ENCODE measurements around the gene CDC42BPB. TPM values are rescaled to one million over a fixed set of nuclear protein-coding genes. Genes with fewer than 3 reads are reported as not detected.

Gene CDC42BPB
- total RNA-seq, 1 donor from 2014 or later = 50.1 TPM

DNA sequence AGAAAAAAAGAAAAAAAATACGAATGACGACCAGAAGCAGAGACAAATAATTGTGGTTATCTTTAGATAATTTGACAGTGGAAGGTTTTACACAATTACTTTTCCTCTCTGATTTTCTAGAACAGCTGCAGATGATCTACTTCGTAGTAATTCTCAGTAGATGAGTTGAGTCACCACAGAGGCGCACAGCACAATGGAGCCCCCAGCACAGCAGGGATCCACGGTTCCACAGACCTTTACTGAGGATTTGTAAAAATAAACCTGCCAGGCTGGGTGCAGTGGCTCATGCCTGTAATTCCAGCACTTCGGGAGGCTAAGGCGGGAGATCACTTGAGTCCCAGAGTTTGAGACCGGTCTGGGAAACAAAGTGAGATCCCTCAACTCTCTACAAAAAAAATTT is 105.5 kb downstream of the CDC42BPB start:
- H3K36me3 ChIP-seq (ENCODE audit: control insufficient read depth in 3 of 3, insufficient read depth in 3 of 3, low read length in 3 of 3) = peaks cover 60 to 63% (median 62%) of the 10 kb centered on the region in 3 donors
- no peak overlapping the region for H3K9ac ChIP-seq (ENCODE audit: low read depth in 1 of 3, low read length in 3 of 3)
- H3K9me3 ChIP-seq (ENCODE audit: control insufficient read depth in 3 of 3, low read length in 3 of 3) = no peaks in the 10 kb centered on the region
- no peak overlapping the region for H3K27ac ChIP-seq (ENCODE audit: low read depth, low read length)
- H3K27me3 ChIP-seq (ENCODE audit: control insufficient read depth in 3 of 3, insufficient read depth in 3 of 3, low read length in 3 of 3) = no peaks in the 10 kb centered on the region
- H3K4me1 ChIP-seq (ENCODE audit: control insufficient read depth in 3 of 3, insufficient read depth in 3 of 3, low read length in 3 of 3) = peaks cover 21 to 24% (median 21%) of the 10 kb centered on the region in 3 donors
- no peak overlapping the region for H3K4me3 ChIP-seq (ENCODE audit: low read length in 3 of 3)

DNA sequence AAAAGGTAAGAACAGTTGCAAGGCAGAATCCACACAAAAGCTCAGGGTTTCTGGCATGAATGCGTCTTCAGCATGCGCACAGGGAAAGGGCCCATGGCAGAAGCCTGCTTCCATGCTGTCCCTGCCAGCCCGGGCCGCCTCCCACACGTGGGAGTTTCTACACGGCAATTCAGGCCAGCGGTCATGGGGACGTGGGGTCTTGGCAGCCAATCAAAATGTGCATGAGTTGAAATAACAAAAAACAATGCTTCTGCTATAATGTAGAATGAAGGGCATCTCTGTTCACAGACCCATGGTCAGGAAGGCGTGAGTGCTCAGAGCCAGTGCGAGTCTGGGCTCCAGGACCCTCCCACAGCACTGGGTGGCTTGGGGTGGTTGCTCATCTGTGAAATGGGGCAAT is 106.3 kb downstream of the CDC42BPB start:
- Histone ChIP-seq H3K27me3 (ENCODE audit: control insufficient read depth in 3 of 3, insufficient read depth in 3 of 3, low read length in 3 of 3) (no peaks in the 10 kb centered on the region), H3K9ac (ENCODE audit: low read depth in 1 of 3, low read length in 3 of 3) (no peak overlapping the region), H3K4me1 (ENCODE audit: control insufficient read depth in 3 of 3, insufficient read depth in 3 of 3, low read length in 3 of 3) (peaks cover 21 to 24% (median 21%) of the 10 kb centered on the region in 3 donors), H3K9me3 (ENCODE audit: control insufficient read depth in 3 of 3, low read length in 3 of 3) (no peaks in the 10 kb centered on the region), H3K4me3 (ENCODE audit: low read length in 3 of 3) (no peak overlapping the region), H3K36me3 (ENCODE audit: control insufficient read depth in 3 of 3, insufficient read depth in 3 of 3, low read length in 3 of 3) (peaks cover 63 to 68% (median 65%) of the 10 kb centered on the region in 3 donors), H3K27ac (ENCODE audit: low read depth, low read length) (no peak overlapping the region)

DNA sequence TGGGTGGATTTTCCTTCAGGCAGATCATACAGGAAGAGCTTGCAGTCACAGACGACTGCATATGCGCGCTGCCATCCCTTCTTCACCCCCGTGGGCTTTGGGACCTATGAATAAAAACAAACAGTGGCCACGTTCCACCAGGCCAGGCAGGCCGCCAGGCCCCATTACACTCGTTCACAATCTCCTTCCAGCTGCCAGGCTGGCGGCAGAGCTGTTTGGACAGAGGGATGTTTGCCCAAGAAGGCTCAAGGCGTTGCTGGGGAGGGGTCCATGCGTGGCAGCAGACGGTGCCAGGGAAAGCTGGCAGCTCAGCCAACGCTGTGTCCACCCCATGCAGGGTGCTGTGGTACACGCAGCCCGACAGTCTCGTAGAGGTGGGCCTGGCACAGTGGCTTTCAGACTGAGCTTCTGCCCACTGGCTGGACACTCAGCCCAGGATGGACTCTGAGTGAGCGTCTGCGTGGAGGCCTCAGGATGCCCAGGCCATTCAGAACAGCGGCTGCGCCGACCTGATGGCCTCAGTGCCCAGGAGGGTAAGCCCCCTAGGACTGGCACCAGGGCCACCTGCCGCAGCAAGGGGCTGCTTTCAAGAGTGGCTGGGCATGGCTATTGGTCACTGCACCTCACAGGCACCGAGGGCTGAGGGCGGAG is 107.4 kb downstream of the CDC42BPB start:
- no peaks in the 10 kb centered on the region for H3K27me3 ChIP-seq (ENCODE audit: control insufficient read depth in 3 of 3, insufficient read depth in 3 of 3, low read length in 3 of 3)
- peak overlapping the region; percentile 82 for H3K27ac ChIP-seq (ENCODE audit: low read depth, low read length)
- peaks cover 21 to 24% (median 21%) of the 10 kb centered on the region in 3 donors for H3K4me1 ChIP-seq (ENCODE audit: control insufficient read depth in 3 of 3, insufficient read depth in 3 of 3, low read length in 3 of 3)
- H3K36me3 ChIP-seq (ENCODE audit: control insufficient read depth in 3 of 3, insufficient read depth in 3 of 3, low read length in 3 of 3) = peaks cover 68 to 78% (median 69%) of the 10 kb centered on the region in 3 donors
- peak overlapping the region; percentile 23 to 57 (median 47) for H3K9ac ChIP-seq (ENCODE audit: low read depth in 1 of 3, low read length in 3 of 3)
- no peaks in the 10 kb centered on the region for H3K9me3 ChIP-seq (ENCODE audit: control insufficient read depth in 3 of 3, low read length in 3 of 3)
- H3K4me3 ChIP-seq (ENCODE audit: low read length in 3 of 3) = peak overlapping the region in 2 of 3 donors; percentile 3 to 51

DNA sequence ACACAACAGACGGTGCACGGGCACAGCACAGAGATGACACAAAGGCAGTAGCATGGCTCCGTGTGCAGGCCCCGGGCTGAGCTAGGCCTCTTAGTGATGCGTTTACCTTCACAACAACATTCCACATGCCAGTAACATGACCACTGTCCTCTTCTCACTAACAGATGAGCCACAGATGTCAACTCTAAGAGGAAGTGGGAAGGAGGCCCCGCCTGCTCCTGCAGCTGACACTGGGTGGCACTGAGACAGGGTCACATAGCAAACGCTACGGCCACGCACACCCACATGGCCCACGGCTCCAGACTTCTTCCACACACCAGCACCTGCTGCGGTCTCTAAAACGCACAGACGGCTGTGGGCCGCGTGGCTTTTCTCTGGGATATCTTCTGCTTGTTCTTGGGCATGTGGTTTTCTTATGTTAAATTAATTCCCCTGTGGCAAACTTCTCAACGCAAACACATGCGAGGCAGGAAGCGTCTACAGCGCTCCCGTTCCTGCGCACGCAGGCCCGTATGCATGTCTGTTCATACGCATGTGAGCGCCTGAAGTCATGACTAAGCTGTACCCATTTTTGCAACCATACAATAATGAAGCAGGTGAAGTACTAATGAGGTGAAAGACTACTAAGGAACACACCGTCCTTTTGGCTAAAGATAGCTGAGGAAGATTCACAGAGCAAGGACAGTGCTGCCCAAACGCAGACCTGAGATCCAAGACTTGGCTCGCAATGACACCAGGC is 108.1 kb downstream of the CDC42BPB start:
- peak overlapping the region; percentile 45 to 64 (median 57) for H3K9ac ChIP-seq (ENCODE audit: low read depth in 1 of 3, low read length in 3 of 3)

DNA sequence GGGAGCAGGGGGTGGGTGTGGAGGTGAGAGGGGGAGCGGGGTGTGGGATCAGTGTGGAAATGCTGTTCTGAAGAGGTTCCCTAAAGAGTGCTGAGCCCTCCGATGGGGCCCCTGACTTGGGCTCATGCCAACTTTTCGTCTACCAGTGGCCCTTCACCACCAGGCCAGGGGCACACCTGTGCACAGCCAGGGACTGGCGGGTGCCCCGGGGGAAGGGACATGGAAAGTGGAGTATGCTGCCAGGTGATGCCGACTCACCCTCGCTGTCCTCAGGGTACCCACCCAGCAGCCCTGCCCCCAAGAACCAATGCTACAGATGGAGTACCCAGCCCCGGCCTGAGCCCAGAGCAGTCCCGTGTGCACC is 108.7 kb downstream of the CDC42BPB start:
- peaks cover 21 to 24% (median 21%) of the 10 kb centered on the region in 3 donors for H3K4me1 ChIP-seq (ENCODE audit: control insufficient read depth in 3 of 3, insufficient read depth in 3 of 3, low read length in 3 of 3)
- peak overlapping the region; percentile 45 to 64 (median 57) for H3K9ac ChIP-seq (ENCODE audit: low read depth in 1 of 3, low read length in 3 of 3)
- H3K27me3 ChIP-seq (ENCODE audit: control insufficient read depth in 3 of 3, insufficient read depth in 3 of 3, low read length in 3 of 3) = no peaks in the 10 kb centered on the region
- no peaks in the 10 kb centered on the region for H3K9me3 ChIP-seq (ENCODE audit: control insufficient read depth in 3 of 3, low read length in 3 of 3)
- H3K4me3 ChIP-seq (ENCODE audit: low read length in 3 of 3) = peak overlapping the region in 2 of 3 donors; percentile 24 to 35
- peaks cover 69 to 79% (median 71%) of the 10 kb centered on the region in 3 donors for H3K36me3 ChIP-seq (ENCODE audit: control insufficient read depth in 3 of 3, insufficient read depth in 3 of 3, low read length in 3 of 3)
- peak overlapping the region; percentile 82 for H3K27ac ChIP-seq (ENCODE audit: low read depth, low read length)

More for the DNA sequence above, 108.1 kb downstream of the CDC42BPB start:
- Histone ChIP-seq H3K27ac (ENCODE audit: low read depth, low read length) (peak overlapping the region; percentile 82), H3K4me3 (ENCODE audit: low read length in 3 of 3) (peak overlapping the region in 2 of 3 donors; percentile 24 to 35), H3K9me3 (ENCODE audit: control insufficient read depth in 3 of 3, low read length in 3 of 3) (no peaks in the 10 kb centered on the region), H3K36me3 (ENCODE audit: control insufficient read depth in 3 of 3, insufficient read depth in 3 of 3, low read length in 3 of 3) (peaks cover 69 to 79% (median 69%) of the 10 kb centered on the region in 3 donors), H3K4me1 (ENCODE audit: control insufficient read depth in 3 of 3, insufficient read depth in 3 of 3, low read length in 3 of 3) (peaks cover 21 to 24% (median 21%) of the 10 kb centered on the region in 3 donors), H3K27me3 (ENCODE audit: control insufficient read depth in 3 of 3, insufficient read depth in 3 of 3, low read length in 3 of 3) (no peaks in the 10 kb centered on the region)

DNA sequence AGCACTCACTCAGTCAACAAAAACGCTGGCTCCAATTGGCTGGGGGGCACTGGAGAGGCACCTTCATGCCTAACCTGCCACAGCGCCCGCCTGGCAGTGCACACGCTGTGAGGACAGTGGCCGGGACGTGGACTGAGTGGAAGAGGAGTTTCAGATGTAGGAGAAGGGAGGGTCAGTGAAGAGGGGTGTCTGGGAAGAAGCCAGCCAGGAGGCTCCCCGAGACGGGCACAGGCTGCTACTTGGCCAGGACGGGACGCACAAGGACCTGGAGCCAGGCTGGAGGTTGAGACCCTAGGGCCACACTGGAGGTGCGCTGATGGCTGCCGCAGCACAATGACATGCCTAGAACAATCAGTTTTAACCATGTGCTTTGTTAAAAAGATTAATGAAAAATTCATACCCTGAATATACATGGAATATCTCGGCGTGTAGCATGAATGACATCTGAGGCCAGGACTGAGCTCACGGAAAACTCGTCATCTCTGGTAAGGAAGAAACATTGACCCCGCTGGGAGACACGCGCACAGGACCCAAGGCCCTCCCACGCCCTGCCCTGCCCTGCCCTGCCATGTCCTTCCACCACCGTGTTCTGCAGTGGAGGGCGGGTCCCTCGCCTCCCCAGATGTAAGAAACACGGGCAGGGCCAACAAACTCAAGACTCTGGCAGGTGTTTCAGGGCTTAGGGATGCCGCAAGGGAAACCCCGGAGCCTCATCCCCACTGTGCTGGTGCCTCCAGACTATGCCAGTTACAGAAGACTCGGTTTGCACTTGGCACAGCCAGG is 109.8 kb downstream of the CDC42BPB start:
- H3K36me3 ChIP-seq (ENCODE audit: control insufficient read depth in 3 of 3, insufficient read depth in 3 of 3, low read length in 3 of 3) = peaks cover 66 to 75% (median 67%) of the 10 kb centered on the region in 3 donors
- H3K9ac ChIP-seq (ENCODE audit: low read depth in 1 of 3, low read length in 3 of 3) = peak overlapping the region in 1 of 3 donors; percentile 54
- peaks cover 21 to 24% (median 21%) of the 10 kb centered on the region in 3 donors for H3K4me1 ChIP-seq (ENCODE audit: control insufficient read depth in 3 of 3, insufficient read depth in 3 of 3, low read length in 3 of 3)
- no peak overlapping the region for H3K4me3 ChIP-seq (ENCODE audit: low read length in 3 of 3)
- H3K27ac ChIP-seq (ENCODE audit: low read depth, low read length) = no peak overlapping the region
- no peaks in the 10 kb centered on the region for H3K9me3 ChIP-seq (ENCODE audit: control insufficient read depth in 3 of 3, low read length in 3 of 3)
- H3K27me3 ChIP-seq (ENCODE audit: control insufficient read depth in 3 of 3, insufficient read depth in 3 of 3, low read length in 3 of 3) = no peaks in the 10 kb centered on the region

DNA sequence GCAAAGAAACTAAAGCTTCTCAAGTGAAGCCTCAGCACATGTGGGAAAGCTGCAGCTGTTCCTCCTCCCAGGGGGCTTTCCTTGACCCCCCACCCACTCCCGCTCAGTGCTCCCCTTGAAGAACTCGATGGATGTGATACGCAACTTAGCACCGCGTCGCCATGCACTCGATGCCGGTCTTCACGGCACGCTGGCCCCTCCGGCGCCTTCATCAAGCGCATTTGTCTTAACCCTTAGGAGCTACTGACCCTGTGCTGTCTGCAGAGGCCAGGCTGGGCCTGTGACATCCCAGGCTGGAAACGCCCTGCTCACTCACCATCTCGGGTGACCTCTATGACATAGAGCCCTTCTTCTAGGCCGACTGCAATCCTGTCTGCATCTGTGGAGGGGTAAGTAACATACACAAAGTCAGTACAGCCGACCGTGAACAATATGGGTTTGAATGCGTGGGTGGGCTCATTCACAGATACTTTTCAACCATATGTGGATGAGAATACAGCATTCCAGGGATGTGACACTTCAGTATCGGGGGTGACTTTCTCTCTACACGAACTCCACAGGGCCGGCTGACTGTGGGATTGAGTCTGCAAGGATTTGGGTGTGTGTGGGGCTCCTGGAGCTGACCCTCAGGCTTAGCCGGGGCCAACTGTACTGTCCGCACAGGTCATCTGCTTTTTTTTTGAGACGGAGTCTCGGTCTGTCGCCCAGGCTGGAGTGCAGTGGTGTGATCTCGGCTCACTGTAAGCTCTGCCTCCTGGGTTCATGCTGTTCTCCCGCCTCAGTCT is 111.8 kb downstream of the CDC42BPB start:
- Histone ChIP-seq H3K36me3 (ENCODE audit: control insufficient read depth in 3 of 3, insufficient read depth in 3 of 3, low read length in 3 of 3) (peaks cover 74 to 77% (median 74%) of the 10 kb centered on the region in 3 donors), H3K27ac (ENCODE audit: low read depth, low read length) (no peak overlapping the region), H3K27me3 (ENCODE audit: control insufficient read depth in 3 of 3, insufficient read depth in 3 of 3, low read length in 3 of 3) (no peaks in the 10 kb centered on the region), H3K9me3 (ENCODE audit: control insufficient read depth in 3 of 3, low read length in 3 of 3) (no peaks in the 10 kb centered on the region), H3K4me1 (ENCODE audit: control insufficient read depth in 3 of 3, insufficient read depth in 3 of 3, low read length in 3 of 3) (peaks cover 20 to 23% (median 21%) of the 10 kb centered on the region in 3 donors), H3K9ac (ENCODE audit: low read depth in 1 of 3, low read length in 3 of 3) (no peak overlapping the region), H3K4me3 (ENCODE audit: low read length in 3 of 3) (no peak overlapping the region)

DNA sequence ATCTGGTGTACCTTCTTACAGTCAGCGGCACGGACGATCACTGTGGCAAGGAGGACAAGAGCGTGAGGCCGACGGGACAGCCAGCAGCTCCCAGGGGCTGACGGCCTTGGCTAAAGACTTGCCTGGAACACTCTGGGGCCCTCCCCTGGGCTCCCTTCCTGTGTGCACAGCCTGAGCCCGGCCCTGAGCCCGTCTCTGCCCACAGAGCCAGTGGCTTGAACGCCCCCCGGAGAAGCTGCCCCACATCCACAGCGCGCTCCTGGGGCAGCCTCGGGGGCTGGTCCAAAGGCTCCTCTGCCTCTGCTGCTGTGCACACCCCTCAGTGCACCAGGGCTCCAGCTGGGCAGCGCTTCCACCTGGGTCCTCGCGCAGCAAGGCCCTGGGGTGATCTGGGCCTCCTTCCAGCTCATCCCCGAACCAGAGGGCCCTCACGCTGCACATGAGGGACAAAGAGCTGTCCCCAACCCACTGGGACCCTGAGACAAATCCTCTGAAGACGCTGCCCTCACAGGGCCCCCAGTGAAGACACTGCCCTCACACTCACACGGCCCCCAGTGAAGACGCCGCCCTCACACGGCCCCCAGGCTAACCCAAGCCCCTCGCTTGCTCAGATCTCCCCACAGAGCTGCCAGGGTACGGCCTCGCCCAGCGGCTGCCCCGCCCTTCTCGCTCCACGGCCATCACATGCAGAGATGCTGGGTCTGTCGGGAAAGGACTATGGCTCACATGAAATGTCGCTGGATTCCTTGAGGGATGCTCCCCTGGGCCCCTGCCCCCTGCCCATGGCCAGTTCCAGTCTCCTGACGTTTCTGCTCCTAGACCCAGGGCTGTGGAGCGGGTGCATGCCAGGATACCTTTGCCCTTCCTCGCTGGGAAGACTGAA is 112.7 kb downstream of the CDC42BPB start:
- Histone ChIP-seq H3K9me3 (ENCODE audit: control insufficient read depth in 3 of 3, low read length in 3 of 3) (no peaks in the 10 kb centered on the region), H3K36me3 (ENCODE audit: control insufficient read depth in 3 of 3, insufficient read depth in 3 of 3, low read length in 3 of 3) (peaks cover 71 to 76% (median 74%) of the 10 kb centered on the region in 3 donors), H3K27me3 (ENCODE audit: control insufficient read depth in 3 of 3, insufficient read depth in 3 of 3, low read length in 3 of 3) (no peaks in the 10 kb centered on the region), H3K4me3 (ENCODE audit: low read length in 3 of 3) (no peak overlapping the region), H3K4me1 (ENCODE audit: control insufficient read depth in 3 of 3, insufficient read depth in 3 of 3, low read length in 3 of 3) (peaks cover 12 to 14% (median 13%) of the 10 kb centered on the region in 3 donors), H3K9ac (ENCODE audit: low read depth in 1 of 3, low read length in 3 of 3) (no peak overlapping the region), H3K27ac (ENCODE audit: low read depth, low read length) (no peak overlapping the region)
